ENCODE results near the gene BPIFB1.

- TF ChIP-seq, protein P1, sequence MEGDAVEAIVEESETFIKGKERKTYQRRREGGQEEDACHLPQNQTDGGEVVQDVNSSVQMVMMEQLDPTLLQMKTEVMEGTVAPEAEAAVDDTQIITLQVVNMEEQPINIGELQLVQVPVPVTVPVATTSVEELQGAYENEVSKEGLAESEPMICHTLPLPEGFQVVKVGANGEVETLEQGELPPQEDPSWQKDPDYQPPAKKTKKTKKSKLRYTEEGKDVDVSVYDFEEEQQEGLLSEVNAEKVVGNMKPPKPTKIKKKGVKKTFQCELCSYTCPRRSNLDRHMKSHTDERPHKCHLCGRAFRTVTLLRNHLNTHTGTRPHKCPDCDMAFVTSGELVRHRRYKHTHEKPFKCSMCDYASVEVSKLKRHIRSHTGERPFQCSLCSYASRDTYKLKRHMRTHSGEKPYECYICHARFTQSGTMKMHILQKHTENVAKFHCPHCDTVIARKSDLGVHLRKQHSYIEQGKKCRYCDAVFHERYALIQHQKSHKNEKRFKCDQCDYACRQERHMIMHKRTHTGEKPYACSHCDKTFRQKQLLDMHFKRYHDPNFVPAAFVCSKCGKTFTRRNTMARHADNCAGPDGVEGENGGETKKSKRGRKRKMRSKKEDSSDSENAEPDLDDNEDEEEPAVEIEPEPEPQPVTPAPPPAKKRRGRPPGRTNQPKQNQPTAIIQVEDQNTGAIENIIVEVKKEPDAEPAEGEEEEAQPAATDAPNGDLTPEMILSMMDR (IDR thresholded peaks at IDR 0.05) = no peak
- TF ChIP-seq POLR2AphosphoS5 (IDR thresholded peaks at IDR 0.05) (no peak), POLR2A (IDR thresholded peaks at IDR 0.05; ENCODE audit: low read depth) (no peak), EP300 (IDR thresholded peaks at IDR 0.05) (no peak)
Observed at GRCh38 chr20:33282991-33283555, at the start of gene BPIFB1.

Measured in esophagus muscularis mucosa (tissue), 4 donors.